ENCODE results near the gene TASL.
"Not testable (repeated sequence)": the region's sequence is repeated elsewhere in the genome, so short reads cannot be mapped to it uniquely, and the experiment has no call there.

TASL gene

DNA sequence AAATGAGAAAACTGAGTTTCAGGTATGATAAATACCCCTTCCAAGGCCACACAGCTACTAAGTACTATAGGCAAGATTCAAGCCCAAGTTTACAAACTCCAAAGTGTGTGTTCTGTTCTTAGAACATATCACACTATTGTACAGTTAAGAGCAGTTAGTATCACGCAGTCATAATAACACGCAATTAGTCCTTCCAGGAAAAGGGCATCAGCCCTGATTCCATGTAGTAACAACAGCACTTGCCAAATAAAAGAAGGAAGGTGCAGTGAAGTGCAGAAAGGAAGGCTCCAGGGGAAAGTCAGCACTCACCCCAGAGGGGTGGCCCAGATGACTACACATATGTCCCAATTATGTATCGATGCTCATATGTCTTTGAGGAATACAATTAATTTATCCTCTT is 4.4 kb downstream of the TASL start:
- no peak for DNase-seq

DNA sequence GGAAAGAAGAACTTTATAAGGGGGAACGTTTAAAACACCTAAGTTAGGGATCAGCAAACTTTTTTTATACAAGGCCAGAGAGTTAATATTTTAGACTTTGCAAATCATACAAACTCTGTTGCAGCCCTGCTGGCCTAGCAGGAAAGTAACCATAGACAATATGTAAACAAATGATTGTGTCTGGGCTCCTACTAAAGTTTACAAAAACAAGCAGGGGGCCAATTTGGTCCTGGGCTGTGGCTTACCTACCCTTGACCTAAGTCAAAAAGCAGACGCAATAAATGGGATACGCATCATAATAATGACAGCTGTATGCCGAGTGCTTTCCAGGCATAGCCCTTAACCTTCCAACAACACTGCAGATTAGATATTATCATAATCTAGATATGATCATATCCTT is 4.9 kb downstream of the TASL start:
- no peak for DNase-seq

DNA sequence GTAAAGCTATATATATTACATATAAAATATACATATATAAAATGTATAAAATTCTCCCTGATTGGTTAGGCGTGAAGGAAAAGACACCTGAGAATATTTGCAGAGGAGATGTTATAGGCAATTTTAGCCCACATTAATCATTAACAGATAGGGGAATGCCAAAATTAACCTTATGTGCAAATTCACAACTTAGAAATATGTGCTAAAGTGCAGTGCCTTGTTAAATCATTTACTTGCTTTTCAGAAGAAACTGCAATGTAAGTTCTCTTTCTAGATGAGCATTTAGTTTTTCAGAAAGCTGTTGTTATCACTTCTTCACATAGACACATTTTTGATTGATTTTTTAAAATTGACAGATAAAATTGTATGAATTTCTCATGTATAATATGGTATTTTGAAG is 5.6 kb downstream of the TASL start:
- no peak for DNase-seq

DNA sequence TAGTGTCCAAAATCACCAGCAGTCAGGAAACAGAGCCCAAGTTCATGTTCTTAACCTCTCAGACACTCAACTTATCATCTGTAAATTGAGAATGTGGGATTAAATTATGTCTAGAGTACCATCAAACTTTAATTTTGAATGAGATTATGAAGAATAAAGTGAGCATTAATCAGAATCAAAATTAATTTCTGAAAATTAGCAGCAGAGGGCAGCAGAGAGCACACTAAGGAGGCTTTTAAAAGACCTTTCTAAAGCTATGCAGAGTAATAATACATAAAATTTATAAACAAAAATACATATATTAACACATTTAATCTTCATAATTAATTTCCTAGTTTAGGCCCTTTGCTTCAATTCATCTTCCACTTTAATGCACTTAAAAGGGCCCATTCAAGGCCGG is 7.1 kb downstream of the TASL start:
- DNase-seq: no peak

DNA sequence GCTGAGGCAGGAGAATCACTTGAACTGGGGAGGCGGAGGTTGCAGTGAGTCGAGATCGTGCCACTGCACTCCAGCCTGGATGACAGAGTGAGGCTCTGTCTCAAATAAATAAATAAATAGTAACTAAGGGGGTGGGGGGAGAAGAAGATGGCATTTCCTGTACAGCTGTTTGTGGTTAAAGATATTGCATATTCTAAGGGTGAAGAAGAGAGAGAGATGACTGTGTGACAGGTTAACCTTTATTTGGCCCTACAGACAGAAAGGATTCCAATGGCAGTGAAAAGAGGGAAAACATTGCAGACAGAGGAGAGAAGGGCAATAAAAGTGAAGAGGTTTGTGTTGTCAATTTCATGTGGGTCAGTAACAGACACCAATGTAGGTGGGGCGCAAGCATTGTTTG is 9.4 kb downstream of the TASL start:
- no peak for DNase-seq

DNA sequence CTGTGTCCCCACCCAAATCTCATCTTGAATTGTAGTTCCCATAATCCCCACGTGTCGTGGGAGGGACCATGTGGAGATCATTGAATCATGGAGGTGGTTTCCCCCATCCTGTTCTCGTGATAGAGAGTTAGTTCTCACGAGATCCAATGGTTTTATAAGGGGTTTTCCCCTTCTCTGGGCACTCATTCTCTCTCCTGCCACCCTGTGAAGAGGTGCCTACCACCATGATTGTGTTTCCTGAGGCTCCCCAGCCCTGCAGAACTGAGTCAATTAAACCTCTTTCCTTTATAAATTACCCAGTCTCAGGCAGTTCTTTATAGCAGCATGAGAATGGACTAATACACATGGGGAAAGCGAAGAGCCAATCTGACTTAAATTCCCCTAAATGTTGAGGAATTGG is 14.5 kb downstream of the TASL start:
- not testable (repeated sequence) for DNase-seq

DNA sequence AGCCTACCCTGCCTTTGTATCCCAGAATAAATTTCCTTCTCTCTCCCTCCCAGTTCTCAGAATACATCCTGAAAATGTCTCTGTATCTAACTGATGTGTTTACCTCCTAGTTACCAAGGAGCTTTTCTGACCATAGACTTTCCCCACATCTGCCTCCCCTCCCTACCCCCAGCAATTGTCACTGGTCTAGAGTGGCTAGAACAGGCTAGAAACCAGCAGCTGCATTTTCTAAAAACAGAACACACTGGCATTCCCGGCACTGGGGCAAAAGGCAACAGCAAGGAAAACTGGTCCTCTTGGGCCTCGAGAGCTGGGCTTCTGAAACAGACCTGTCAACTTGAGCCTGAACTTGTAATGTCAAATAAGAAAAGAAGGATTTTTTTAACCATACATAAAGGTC is 16.4 kb downstream of the TASL start:
- no peak for DNase-seq

DNA sequence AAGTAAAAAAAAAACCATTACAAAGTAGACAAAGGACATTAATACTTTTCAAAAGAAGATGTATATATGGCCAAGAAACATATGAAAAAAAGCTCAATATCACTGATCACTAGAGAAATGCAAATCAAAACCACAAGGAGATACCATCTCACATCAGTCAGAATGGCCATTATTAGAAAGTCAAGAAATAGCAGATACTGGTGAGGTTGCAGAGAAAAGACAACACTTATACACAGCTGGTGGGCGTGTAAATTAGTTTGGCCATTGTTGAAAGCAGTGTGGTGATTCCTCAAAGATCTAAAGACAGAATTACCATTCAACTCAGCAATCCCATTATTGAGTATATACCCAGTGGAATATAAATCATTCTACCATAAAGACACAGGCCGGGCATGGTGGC is 39.3 kb downstream of the TASL start:
- no peak for DNase-seq

DNA sequence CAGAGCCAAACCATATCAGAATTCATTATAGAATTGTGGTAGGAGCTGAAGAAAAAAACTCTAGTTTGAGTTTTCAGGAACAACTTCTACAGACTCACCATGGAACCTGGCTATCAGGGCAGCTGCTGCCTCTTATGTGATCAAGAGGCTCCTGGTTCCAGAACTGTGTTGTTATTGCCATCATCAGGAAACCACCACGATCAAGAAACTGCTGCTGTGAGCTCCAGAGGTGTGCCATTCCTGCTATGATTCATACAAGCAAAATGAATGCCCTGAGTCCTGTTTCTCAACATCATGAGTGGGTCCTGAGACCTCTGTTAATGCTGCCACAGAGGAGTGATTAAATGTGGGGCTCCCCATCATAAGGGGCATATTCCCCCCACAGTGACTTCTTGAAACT is 43.7 kb downstream of the TASL start:
- DNase-seq: no peak

DNA sequence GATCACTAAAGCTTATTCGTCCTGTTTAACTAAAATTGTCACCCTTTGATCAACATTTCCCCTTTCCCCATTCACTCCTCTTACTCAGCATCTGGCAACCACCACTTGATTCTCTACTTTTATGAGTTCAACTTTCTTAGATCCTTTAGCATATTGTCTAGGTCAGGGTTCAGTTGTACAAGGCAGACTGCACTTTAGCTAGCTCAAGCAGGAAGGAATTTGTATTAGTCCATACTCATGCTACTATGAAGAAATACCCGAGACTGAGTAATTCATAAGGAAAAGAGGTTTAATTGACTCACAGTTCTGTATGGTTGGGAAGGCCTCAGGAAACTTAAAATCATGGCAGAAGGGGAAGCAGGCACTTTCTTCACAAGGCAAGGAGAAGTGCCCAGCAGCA is 44.3 kb downstream of the TASL start:
- DNase-seq: no peak

DNA sequence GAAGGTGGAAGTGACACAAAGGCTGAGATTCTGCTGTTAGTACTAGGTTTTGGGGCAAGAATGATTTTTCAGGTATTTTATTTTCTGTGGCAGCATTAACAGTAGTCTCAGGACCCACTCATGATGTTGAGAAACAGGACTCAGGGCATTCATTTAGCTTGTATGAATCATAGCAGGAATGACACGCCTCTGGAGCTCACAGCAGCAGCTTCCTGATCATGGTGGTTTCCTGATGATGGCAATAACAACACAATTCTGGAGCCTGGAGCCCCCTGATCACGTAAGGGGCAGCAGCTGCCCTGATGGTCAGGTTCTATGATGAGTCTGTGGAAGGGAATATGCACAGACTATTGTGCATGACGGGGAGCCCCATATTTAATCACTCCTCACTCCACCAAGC is 47.0 kb downstream of the TASL start:
- no peak for DNase-seq

DNA sequence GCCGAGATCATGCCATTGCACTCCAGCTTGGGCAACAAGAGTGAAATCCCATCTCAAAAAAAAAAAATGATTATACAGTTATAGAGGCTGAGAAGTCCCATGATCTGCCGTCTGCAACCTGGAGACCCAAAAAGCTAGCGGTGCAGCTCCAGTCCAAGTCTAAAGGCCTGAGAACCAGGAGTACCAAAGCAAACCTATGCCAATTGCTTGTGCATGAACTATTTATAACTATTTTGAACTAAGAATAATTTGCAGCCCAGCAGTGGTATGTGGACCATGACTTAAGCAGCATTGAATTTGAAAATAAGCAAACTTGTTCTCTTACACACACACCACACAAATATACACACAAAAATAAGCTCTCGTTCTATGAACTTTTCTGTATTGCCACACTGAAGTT is 51.8 kb downstream of the TASL start:
- no peak for DNase-seq

DNA sequence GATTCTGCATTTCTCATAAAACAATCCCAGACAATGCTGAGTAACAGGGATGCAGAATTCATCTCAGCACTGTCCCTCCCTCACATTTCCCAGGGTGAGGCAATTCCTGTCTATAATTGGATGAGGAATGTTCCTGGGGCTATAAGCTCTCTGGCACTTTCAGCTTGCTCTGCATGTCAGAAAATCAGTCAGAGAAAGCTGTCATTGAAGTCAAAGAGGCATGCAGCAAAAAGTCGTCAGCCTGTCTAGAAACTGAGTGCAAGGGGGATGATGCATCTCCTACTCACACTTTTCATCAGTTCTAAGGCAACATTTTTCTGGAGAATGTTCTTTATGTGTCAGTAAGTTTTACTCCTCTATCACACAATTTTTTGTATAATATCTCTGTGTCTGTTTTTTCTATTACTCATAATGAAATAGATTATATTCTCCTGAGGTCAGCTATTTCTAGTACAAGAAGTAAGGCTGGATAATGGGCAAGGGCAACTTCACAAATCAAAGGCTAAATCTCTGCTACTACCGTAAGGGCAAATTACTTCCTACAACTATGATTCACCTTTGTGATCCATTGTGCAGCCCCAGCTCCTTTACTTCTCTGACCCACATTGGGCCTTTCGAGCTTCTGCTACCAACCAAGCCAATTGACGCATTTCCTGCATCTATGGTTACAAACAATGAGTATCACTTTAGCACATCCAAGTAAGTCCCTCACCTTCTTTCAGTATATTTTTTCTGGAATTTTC is 56.0 kb downstream of the TASL start:
- DNase-seq: no peak

DNA sequence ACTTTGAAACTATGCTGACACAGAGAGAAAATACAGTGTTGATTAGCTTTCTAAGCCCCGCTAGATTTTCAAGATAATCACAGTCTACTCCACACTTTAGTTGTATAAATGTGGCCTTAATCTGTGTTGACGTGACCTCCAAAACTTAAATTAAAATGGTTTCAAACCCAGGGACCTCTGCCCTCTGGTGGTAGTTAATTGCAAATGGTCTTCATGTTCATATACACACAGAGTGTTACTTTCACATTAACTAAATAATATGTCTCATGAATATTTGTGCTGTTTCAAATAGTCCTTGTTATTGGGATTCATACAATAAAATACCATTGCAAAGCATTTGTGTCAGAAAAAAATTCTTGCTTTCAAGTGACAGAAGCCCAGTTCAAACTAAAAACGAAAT is 64.3 kb downstream of the TASL start:
- no peak for DNase-seq
